NK-92 (cell line): Measurements from ENCODE around the gene RHOT2.
"Not testable (repeated sequence)": the region's sequence is repeated elsewhere in the genome, so short reads cannot be mapped to it uniquely, and the experiment has no call there.

Experiments
- DNase-seq: peaks from one replicate; lab custom pipeline; 2025; ENCODE audit not compliant: unreplicated experiment; lab: John Stamatoyannopoulos, UW

Gene RHOT2

DNA sequence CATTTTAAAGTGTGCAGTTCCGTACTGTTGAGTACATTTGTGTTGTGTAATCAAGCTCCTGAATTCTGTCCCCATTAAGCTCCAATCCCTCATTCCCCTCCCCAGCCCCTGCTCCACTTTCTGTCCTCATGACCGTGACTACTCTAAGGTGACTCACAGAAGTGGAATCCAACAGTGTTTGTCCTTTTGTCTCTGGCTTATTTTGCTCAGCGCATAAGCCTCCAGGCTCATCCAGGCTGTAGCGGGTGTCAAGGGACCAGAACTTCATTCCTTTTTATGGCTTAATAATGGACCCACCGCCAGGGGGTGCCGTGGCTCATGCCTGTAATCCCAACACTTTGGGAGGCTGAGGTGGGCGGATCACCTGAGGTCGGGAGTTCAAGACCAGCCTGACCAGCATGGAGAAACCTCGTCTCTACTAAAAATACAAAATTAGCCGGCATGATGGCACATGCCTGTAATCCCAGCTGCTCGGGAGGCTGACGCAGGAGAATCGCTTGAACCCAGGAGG lies 44.9 kb downstream of the RHOT2 start:
- not testable (repeated sequence) for DNase-seq

DNA sequence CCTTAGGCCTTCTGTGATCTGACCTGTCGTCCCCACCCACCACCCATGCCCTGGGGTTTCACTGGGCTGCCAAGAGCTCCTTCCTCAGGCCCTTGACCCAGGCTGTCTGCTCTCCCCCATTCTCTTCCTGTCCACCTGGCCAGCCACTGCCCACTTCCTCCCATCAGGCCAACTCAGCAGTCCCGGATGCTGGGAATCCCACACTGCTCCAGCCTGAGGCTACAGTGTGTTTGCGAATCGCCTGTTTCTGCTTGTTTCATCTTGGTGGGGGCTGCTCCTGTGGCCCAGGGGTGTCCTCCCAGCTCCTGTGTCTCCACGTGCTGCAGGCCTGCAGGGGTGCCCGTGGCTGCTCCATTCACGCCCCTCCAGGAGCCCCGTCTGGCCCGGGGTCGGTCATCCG lies 46.1 kb downstream of the RHOT2 start:
- no peak for DNase-seq

DNA sequence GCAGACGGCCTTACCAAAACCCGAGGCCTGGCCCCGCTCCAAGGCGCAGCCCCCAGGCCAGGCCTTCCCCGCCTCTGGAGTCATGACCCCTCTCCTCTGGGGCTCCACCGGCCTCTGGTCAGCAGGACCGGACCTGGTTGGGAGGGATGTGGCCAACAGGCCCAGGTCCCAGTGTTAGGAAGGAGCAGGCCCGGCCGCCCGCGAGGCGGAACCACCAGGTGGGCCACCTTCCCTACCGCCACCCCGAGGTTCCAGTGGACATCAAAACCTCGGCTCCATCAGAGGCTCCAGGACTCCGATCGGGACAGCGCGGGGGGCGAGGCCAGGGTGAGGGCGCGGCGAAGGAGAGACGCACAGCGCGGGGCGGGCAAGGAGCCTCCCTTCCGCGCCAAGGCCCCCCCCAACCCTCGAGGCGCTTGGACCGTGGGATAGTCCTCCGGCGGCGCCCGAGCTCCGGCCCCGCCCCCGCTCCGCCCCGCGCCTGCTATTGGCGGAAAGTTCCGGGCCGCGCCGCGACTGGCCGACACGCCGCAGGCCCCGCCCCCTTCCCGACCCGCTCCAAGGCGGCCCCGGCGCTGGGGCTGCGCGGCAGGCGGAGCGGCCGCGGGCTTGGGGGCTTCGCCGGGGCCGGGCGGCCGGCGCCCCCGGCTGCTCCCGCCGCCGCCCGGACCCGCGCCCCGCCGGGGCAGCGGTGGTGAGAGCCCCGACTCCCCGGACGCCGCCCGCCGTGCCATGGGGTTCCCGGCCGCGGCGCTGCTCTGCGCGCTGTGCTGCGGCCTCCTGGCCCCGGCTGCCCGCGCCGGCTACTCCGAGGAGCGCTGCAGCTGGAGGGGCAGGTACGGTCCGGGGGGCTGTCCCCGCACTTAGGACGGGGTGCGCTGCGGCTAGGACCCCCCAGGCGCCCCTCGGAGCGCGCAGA lies 46.9 kb downstream of the RHOT2 start, which contains the start of gene METRN:
Gene METRN, plus strand, starts transcription at position 561 of the 919 bp plus-strand sequence. Its CDS starts 172 bp downstream, at position 733.
- DNase-seq, result no peak

DNA sequence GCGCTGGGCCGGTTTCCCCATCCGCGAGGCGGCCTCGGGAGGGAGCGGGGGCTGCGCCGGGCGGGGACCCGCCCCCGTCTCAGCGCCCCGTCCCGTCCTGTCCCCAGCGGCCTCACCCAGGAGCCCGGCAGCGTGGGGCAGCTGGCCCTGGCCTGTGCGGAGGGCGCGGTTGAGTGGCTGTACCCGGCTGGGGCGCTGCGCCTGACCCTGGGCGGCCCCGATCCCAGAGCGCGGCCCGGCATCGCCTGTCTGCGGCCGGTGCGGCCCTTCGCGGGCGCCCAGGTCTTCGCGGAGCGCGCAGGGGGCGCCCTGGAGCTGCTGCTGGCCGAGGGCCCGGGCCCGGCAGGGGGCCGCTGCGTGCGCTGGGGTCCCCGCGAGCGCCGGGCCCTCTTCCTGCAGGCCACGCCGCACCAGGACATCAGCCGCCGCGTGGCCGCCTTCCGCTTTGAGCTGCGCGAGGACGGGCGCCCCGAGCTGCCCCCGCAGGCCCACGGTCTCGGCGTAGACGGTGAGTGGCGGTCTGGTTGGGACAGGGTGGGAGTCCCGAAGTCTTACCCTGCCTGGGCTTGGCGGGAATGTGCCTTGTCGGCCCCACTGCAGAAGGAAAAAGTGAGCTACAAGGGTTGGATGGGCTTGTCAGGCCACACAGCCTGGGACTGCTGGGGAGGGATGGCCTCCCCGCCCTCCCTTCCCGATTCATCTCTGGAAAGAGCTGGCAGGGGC lies 47.7 kb downstream of the RHOT2 start:
- DNase-seq, result no peak

DNA sequence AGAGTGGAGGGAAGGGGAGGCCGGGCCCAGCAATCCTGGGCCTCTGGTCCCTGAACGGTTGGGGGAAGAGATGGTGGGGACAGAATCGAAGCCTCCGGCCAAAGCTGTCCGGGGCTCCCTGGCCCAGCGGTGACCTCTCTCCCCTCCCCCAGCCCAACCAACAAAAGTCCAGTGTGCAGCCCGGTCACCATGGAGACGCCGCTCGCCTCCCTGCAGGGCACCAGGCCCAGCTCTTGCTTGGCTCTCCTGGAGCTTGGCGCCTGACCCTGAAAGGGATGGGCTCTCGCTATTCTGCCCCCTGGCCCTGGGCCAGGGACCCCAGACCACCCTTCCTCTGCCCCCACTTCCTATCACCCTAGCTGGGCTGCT lies 48.3 kb downstream of the RHOT2 start:
- DNase-seq, result no peak

DNA sequence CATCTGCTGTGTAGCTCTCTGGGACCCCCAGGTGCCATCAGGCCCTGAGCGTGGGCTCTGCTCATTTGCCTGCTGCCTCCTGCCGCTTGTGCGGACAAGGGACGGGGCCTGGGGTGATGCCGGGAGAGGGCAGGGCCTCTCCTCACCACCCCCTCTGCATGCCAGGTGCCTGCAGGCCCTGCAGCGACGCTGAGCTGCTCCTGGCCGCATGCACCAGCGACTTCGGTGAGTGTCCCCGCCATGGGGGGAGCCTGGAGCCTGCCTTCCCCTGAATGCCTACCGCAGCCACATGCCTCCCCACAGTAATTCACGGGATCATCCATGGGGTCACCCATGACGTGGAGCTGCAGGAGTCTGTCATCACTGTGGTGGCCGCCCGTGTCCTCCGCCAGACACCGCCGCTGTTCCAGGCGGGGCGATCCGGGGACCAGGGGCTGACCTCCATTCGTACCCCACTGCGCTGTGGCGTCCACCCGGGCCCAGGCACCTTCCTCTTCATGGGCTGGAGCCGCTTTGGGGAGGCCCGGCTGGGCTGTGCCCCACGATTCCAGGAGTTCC lies 48.9 kb downstream of the RHOT2 start:
- DNase-seq, result no peak

DNA sequence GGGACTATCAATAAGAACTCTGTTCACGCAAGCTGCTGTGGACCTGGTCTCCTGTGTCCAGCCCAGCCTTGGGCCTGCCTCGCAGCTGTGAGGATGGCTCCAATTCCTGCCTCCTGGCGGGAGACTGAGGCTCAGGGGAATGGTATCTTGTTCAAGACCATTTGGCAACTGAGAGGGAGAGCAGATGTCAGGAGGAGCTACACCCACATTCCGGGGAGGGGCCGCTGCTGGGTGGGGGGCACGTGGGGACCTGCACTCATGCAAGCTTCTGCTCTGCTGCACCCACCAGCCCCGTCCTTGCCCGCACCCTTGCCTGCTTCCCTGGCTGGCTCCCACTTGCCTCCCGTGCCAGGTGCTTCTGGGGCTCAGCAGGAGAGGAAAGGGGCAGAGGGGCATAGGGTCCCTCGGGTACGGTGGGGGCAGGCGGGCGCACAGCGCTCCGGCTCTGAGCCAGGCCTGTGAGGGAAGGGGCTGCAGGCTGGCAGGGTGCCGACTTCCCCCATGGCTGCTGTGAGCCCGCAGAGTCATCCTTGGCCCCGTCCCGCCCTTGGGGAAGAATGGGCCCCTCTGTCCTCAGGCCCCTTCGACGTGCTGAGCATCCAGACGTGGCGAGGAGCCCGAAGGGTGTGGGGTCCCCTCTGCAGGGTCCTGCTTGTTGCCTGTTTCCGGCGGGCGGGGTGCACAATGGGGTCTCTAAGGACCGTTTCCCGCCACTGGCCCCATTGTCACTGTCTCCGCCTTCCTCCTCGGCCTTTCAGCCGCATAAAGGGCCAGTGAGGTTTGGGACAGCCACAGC lies 49.7 kb downstream of the RHOT2 start:
- DNase-seq, result no peak

DNA sequence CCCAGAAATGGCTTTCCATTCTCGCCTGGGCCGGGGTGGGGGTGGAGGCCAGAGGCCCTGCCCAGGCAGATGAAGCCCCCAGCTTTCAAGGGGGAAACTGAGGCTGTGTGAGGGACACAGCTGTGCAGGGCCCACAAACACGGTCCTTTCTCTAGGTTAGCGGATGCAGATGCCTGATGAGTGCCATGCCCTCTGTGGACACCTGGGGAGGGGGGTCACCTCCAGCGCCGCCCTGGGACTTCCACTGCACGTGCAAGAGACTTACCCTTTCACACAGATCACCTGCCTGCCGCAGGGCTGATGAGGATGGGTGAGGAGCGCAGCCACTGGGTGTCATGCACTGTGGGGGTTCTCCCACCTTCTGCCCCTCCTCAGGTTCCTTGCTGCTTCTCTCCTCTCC lies 50.5 kb downstream of the RHOT2 start:
- DNase-seq, result no peak

DNA sequence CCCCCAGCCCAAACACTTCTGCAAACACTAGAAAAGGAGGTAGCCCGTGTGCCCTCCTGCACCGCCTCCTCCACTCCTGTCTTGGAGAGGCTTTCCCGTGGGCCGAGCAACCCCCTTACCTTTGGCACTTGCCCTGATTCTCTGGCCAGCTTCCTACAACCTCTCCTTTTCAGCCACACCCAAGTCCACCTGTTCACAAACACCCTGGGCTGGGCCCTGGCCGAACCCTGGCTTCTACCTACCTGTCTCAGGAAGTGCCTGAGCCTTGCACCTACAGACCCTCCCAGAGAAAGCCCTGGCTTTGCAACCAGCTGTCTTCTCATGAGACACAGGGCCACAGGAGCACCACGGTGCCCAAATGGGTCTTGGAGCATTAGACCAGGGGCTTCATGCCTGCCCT lies 51.0 kb downstream of the RHOT2 start:
- no peak for DNase-seq

DNA sequence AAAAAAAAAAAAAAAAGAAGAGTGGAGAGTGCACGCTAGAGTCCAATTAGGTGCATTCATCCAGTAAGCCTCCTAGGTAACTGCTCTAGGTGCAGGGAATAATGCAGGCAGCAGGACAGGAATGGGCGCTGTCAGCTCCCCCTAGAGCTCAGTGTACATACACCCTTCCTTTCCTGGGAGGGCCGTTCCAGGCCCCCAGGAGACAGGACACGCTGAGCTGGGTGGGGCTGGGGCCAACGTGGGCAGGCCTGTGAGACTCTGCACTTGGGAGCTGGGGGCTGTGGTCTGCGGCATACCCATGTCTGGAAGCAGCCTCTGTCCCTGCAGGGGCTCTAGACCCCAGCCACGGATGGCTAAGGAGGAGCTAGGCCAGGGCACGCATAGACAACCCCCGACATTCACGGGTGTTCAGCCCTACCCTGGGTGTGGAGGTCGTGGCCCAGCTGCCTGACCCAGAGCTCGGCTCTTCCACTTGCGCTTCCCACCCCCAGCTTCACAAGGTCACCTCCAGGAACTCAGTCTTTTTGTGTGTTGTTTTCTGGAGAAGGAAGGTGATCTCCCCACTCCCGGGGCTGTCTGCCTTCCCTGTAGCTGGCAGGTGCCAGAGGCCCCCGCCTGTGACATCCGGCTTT lies 52.0 kb downstream of the RHOT2 start:
- DNase-seq, result no peak

DNA sequence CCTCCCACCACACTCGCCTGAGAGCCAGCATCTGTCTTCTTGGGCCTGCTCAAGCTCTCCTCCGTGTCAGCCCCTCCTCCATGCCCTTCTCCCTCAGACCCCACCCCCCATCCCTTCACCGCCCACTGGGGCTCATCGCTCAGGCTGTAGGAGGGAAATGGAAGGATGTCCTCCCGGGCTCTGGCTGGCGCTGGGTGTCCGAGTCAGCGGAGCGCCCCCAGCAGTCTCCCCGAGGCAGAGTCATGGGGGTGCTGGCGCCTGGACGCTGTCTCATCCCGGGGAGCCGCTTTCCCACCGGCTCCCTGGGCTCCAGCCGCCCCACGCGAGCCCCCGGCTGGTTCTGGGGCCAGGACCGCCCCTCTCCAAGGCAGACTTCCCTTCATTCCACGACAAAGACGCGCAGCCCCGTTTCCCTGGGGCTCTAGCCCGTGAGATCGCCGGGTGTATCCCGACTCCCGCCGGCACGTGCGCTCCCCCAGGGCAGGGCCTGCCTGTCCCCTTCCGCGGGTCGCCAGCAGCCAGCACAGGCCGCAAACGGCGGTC lies 52.6 kb downstream of the RHOT2 start:
- DNase-seq, result no peak

DNA sequence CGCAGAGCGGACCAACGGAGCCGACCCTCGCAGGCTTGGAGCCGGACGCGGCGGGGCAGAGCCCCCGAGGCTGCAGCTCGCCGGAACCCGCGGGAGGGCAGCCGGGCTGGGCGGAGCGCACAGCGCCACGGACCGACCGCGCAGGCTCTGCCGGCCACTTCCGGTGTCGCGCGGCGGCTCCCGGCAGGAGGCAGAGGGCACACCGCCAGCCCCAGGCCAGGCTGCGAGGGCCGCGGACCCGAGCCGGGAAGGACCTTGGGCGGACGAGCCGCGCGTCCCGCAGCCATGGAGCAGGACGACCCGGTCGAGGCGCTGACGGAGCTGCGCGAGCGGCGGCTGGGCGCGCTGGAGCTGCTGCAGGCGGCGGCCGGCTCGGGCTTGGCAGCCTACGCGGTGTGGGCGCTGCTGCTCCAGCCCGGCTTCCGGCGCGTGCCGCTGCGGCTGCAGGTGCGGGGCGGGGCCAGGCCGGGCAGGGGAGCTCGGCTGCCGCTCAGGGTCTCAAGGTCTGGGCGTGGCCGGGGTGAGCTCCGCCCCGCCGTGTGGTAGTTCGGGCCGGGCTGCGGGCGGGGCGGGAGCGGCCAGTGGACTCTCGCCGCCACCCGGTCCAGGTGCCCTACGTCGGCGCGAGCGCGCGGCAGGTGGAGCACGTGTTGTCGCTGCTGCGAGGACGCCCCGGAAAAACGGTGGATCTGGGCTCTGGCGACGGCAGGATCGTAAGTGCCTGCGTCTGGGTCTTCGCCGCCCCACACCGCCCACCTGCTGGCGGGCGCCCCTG lies 53.2 kb downstream of the RHOT2 start, which contains the start of gene ANTKMT:
Gene ANTKMT, plus strand, starts transcription at position 157 of the 775 bp plus-strand sequence. Its CDS starts 129 bp downstream, at position 286.
- DNase-seq, result no peak

DNA sequence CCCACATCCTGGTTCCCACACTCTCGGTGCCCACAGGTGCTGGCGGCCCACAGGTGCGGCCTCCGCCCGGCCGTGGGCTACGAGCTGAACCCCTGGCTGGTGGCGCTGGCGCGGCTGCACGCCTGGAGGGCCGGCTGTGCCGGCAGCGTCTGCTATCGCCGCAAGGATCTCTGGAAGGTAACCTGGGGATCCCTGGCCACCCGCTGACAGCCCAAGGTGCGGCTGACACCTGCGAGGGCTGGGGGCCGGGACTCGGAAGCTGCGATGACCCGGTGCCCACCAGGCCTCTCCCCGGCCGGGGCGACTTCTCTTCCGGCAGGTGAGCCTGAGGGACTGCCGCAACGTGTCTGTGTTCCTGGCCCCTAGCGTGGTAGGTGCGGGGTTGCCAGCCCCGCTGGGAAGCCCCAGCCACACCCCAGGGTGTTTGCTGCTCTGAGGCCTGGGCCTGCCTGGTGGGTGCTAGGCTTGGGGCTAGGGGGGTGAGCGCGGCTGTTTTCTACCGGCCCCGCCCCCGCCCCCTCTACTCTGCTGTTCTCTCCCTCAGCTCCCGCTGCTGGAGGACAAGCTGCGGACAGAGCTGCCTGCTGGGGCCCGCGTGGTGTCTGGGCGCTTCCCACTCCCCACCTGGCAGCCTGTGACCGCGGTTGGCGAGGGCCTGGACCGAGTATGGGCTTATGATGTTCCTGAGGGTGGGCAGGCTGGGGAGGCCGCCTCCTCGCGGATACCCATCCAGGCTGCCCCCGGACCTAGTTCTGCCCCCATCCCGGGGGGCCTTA lies 54.0 kb downstream of the RHOT2 start:
- DNase-seq, result no peak

DNA sequence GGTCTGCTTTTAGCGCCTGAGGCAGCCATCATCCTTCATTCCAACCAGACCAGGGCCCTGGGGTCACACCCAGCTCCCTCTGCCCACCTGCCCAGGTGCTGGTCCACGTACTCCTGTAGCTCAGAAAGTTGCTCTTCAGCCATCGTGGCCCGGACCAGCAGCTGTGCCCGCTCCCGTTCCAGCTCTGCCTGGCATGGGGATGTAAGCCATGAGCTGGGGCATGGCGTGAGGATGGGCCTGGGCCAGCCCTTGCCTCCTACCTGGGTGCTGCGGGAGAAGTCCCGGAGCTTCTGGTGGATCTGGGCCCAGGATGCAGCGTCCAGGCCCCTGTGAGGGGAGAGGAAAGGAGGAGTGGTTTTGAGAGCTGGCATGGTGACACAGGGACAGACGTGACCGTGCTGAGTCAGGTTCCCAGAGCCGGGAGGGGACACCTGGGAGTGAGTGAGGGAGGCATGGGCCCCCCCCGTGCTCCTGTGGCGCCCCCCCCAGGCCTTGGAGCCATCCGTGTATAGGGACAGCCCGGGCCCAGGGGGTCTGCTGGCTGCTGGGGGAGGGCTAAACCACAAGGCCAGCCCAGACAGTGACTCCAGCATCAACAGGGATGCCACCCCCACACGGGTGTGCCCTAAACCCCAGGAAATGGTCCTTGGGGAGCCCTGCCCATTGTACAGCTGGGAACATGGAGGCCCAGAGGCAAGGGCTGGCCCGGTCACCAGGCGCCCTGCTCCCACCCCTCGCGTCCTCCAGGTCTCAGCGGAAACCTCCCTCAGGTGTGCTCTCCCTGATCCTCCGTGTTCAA lies 55.1 kb downstream of the RHOT2 start:
- DNase-seq, result no peak

DNA sequence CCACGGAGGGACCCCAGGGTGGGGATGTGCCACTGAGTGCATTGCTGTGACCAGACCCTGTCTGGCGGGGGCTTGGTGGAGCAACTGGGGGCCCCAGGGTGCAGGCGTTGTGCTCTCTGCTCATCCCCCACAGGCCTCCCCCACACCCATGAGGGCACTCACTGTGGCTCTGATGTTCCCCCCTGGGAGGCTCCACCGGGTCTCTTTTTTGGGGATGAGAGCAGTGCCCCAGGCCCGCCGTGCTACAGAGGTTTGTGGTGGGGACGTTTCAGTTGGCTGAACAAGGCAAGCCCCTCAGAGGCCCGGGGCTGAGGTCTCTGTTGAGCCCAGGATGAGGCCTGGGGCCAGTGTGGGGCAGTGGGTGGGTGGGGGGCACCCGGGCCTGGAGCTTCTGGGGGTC lies 55.8 kb downstream of the RHOT2 start:
- DNase-seq, result no peak
